Measurements from ENCODE around the gene C4B. TPM values are rescaled to one million over a fixed set of nuclear protein-coding genes. Genes with fewer than 3 reads are reported as not detected.

C4B gene
- total RNA-seq, 1 experiment from 2014 or later: 8.8 TPM

DNA sequence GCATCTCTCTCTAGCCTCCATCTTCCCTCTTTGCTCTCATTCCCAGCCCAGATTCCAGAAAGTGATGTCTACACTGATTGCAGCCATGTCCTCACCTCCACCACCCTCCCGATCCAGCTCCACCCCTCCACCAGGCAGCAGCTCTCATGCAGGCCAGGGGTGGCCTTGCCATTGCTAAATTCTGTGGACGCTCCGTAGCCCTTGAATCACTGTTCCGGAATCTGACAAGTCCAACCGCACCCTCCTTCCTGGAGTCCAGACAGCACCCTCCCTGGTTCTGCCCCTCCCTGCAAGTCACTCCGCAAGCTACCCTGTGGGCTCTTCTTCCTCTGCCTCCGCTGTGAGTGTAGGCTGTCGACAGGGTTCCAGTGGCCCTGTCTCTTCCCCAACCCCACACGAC lies 68.3 kb downstream of the C4B start:
- no peaks in the 10 kb centered on the region for H3K36me3 ChIP-seq (ENCODE audit: control insufficient read depth, insufficient read depth, low read length)
- ChIA-PET POLR2A (no interaction called here), CTCF (no interaction called here)
- H3K9me3 ChIP-seq (ENCODE audit: control insufficient read depth, insufficient read depth, low read depth, low read length): no peaks in the 10 kb centered on the region
- H3K27me3 ChIP-seq (ENCODE audit: control insufficient read depth, insufficient read depth, low read length): no peaks in the 10 kb centered on the region
- ATAC-seq: no peak
- intact Hi-C loops (cut with micrococcal nuclease; ENCODE audit: unreplicated experiment) (no loop called here), in situ Hi-C loops (cut with HindIII; ENCODE audit: low pct_unique_long_range_greater_than_20kb, low sequenced_read_pairs) (no loop called here)
- TF ChIP-seq TCF7L2 (IDR thresholded peaks at IDR 0.05; ENCODE audit: low read depth, low read length) (no peak), REST (IDR thresholded peaks at IDR 0.05; ENCODE audit: insufficient read depth in 1 of 2, low read depth in 2 of 2, low read length in 1 of 2) (no peak), CTCF (IDR thresholded peaks at IDR 0.05) (no peak), POLR2AphosphoS5 (IDR thresholded peaks at IDR 0.05; ENCODE audit: low read depth, low read length) (no peak), SIN3A (IDR thresholded peaks at IDR 0.05; ENCODE audit: borderline replicate concordance, insufficient read depth, low read depth, low read length) (no peak)
- no TSS peak for BruUV-seq (replicated peaks)
- no peaks in the 10 kb centered on the region for H3K4me1 ChIP-seq (ENCODE audit: control insufficient read depth, insufficient read depth, low read length)
- no peak overlapping the region for H3K27ac ChIP-seq (ENCODE audit: low read length)
- no peak for DNase-seq (ENCODE audit: low read depth, low spot score)
- no peak overlapping the region for H3K4me3 ChIP-seq (ENCODE audit: low read depth in 2 of 2, low read length in 2 of 2)

DNA sequence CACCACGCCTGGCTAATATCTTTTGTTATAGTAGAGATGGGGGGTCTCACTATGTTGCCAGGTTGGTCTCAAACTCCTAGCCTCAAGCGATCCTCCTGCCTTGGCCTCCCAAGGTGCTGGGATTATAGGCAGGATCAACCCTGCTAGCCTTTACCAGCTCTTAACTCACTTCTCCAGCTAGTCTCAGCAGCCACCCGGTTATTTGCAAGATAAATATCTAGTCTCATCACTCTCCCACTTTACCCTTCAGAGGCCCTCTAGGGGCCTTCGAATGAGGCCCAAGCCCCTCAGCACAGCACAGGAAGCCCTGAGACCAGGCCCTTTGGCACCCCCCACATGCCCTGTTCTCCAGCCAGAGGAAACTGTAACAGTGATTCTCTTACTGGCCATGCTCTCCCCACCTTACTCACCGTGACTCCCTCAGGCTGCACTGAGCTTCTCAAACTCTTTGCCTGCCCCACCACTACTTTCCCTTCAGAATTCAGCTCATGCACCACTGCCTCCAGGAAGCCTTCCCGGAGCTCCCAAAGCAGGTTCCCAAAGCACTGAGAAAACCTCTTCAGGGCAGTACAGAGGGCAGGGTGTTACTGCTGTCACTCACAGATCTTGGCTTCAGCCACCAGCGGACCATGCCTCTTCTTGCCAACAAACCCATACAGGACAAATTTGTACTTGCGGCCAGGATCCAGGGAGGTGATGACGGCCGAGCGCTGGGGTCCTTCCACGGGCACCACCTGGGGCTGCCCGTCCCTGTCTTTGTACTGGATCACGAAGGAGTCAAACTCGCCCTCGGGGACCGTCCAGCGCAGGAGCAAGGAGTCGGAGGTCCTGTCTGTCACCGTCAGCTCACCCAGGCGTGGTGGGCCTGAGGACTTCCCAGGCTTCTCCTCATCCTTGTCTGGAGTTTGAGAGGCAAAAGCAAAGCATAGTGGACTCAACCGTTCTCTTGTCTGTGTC lies 69.5 kb downstream of the C4B start:
- H3K9me3 ChIP-seq (ENCODE audit: control insufficient read depth, insufficient read depth, low read depth, low read length): no peaks in the 10 kb centered on the region
- POLR2A ChIA-PET: no interaction called here
- H3K27me3 ChIP-seq (ENCODE audit: control insufficient read depth, insufficient read depth, low read length): no peaks in the 10 kb centered on the region
- H3K36me3 ChIP-seq (ENCODE audit: control insufficient read depth, insufficient read depth, low read length): no peaks in the 10 kb centered on the region
- CTCF ChIA-PET: interaction anchor here (0.6 kb wide), 1 partner anchor 14 kb away, joined by 4 read pairs; no protein-coding TSS in a partner anchor
- TF ChIP-seq CTCF (IDR thresholded peaks at IDR 0.05) (no peak), TCF7L2 (IDR thresholded peaks at IDR 0.05; ENCODE audit: low read depth, low read length) (no peak), REST (IDR thresholded peaks at IDR 0.05; ENCODE audit: insufficient read depth in 1 of 2, low read depth in 2 of 2, low read length in 1 of 2) (no peak), SIN3A (IDR thresholded peaks at IDR 0.05; ENCODE audit: borderline replicate concordance, insufficient read depth, low read depth, low read length) (no peak), POLR2AphosphoS5 (IDR thresholded peaks at IDR 0.05; ENCODE audit: low read depth, low read length) (no peak)
- BruUV-seq (replicated peaks): no TSS peak
- ATAC-seq (no peak), DNase-seq (ENCODE audit: low read depth, low spot score) (no peak)
- no peak overlapping the region for H3K4me3 ChIP-seq (ENCODE audit: low read depth in 2 of 2, low read length in 2 of 2)
- H3K27ac ChIP-seq (ENCODE audit: low read length): no peak overlapping the region
- no peaks in the 10 kb centered on the region for H3K4me1 ChIP-seq (ENCODE audit: control insufficient read depth, insufficient read depth, low read length)
- intact Hi-C loops (cut with micrococcal nuclease; ENCODE audit: unreplicated experiment): no loop called here
- in situ Hi-C loops (cut with HindIII; ENCODE audit: low pct_unique_long_range_greater_than_20kb, low sequenced_read_pairs): no loop called here
